ENCODE data around the gene DMRTA1.

The DMRTA1 gene

GRCh38 chr9:22446589-22446949, at the start of gene DMRTA1:
Gene DMRTA1 (plus strand): TSS chr9:22446824. CDS start chr9:22447066, 242 bp downstream.
- no peak within 1 kb of the TSS for H3K4me3 ChIP-seq (ENCODE audit: low read depth, low read length)
- TF ChIP-seq CTCF (IDR thresholded peaks at IDR 0.05; ENCODE audit: low read depth, low read length, missing control alignments), result no peak
- no peak for DNase-seq (ENCODE audit: low read depth)

- H3K4me3 ChIP-seq (ENCODE audit: low read depth, low read length), result no peak overlapping the region
- DNase-seq (ENCODE audit: low read depth), result no peak
- no peak for TF ChIP-seq CTCF (IDR thresholded peaks at IDR 0.05; ENCODE audit: low read depth, low read length, missing control alignments)
These were observed 45.0 kb upstream of the DMRTA1 start for GRCh38 chr9:22401671-22402070.

GRCh38 chr9:22405869-22406659, 40.6 kb upstream of the DMRTA1 start:
- DNase-seq (ENCODE audit: low read depth), result no peak
- H3K4me3 ChIP-seq (ENCODE audit: low read depth, low read length), result no peak overlapping the region
- no peak for TF ChIP-seq CTCF (IDR thresholded peaks at IDR 0.05; ENCODE audit: low read depth, low read length, missing control alignments)

GRCh38 chr9:22413884-22414283, 32.7 kb upstream of the DMRTA1 start:
- no peak overlapping the region for H3K4me3 ChIP-seq (ENCODE audit: low read depth, low read length)
- no peak for TF ChIP-seq CTCF (IDR thresholded peaks at IDR 0.05; ENCODE audit: low read depth, low read length, missing control alignments)
- no peak for DNase-seq (ENCODE audit: low read depth)

- TF ChIP-seq CTCF (IDR thresholded peaks at IDR 0.05; ENCODE audit: low read depth, low read length, missing control alignments), result no peak
- no peak overlapping the region for H3K4me3 ChIP-seq (ENCODE audit: low read depth, low read length)
- no peak for DNase-seq (ENCODE audit: low read depth)
These were observed 30.5 kb upstream of the DMRTA1 start for GRCh38 chr9:22415941-22416691.

- no peak for TF ChIP-seq CTCF (IDR thresholded peaks at IDR 0.05; ENCODE audit: low read depth, low read length, missing control alignments)
- no peak overlapping the region for H3K4me3 ChIP-seq (ENCODE audit: low read depth, low read length)
- no peak for DNase-seq (ENCODE audit: low read depth)
These were observed 29.9 kb upstream of the DMRTA1 start for GRCh38 chr9:22416692-22417060.

All from GM12864 (cell line).